Eye (tissue), 1 donor: Measurements from ENCODE around the gene TRAM2.
"Not testable (repeated sequence)": the region's sequence is repeated elsewhere in the genome, so short reads cannot be mapped to it uniquely, and the experiment has no call there.

ENCODE experiments used
- DNase-seq: peaks from one replicate; pipeline ENCODE4 v3.0.0-alpha.2; 2015

TRAM2 gene

DNA sequence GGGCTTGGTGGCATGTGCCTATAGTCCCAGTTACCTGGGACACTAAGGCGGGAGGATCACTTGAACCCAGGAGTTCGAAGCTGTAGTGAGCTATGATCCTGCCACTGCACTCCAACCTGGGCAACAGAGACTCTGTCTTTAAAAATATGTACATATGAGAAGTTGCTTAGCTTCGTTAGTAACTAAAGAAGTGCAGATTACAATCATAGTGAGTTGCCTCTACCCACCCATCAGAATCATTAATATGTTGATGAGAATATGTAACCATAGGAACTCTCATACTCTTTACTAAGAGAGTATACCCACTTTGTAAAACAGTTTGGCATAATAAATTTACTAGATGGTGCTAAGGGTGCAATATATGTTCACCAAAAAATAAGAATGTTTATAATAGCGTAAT is 102.7 kb downstream of the TRAM2 start:
- no peak for DNase-seq

DNA sequence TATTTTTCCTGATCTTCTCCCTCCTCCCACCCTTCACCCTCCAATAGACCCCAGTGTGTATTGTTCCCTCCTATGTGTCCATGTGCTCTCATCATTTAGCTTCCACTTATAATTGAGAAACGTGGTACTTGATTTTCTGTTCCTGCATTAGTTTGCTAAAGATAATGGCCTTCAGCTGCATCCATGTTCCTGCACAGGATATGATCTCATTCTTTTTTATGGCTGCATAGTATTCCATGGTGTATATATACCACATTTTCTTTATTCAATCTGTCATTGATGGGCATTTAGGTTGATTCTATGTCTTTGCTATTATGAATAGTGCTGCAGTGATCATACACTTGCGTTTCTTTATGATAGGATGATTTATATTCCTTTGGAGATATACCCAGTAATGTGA is 115.7 kb downstream of the TRAM2 start:
- DNase-seq, result not testable (repeated sequence)

DNA sequence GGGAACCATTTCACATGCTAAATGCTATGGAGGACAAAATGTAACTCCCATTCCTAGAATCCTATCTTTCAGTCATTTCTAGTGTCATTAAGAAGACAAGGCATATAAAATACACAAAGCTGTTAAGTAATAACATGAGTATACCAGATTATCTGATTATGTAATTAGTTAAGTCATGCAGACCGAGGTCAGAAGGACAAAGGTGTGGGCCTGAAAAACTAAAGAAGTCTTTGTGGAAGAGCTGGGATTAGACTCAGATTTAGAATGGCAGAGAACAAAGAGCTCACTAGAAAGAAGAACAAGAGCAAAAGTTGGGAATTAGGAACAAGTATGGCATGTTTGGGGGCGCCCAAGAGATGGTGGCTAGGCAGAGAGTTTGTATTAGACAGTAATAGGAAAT is 119.8 kb downstream of the TRAM2 start:
- peak; percentile 30 for DNase-seq

DNA sequence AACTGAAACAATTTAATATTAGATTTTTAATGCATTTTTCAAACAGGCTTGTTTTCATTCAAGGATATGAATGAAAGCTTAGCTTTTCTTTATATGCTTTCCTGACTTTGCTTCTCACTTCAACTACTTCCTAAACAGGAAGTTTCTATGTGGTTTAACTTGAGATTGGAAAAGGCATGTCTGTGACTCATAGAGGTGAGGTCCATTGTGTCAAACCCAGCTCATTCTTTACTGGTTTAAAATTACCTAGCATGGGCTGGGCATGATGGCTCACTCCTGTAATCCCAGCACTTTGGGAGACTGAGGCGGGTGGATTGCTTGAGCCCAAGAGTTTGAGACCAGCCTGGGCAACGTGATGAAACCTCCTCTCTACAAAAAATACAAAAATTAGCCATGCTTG is 122.3 kb downstream of the TRAM2 start:
- DNase-seq, result no peak
